ENCODE measurements around the gene LBR.
"Not testable (repeated sequence)": the region's sequence is repeated elsewhere in the genome, so short reads cannot be mapped to it uniquely, and the experiment has no call there.

LBR gene

DNA sequence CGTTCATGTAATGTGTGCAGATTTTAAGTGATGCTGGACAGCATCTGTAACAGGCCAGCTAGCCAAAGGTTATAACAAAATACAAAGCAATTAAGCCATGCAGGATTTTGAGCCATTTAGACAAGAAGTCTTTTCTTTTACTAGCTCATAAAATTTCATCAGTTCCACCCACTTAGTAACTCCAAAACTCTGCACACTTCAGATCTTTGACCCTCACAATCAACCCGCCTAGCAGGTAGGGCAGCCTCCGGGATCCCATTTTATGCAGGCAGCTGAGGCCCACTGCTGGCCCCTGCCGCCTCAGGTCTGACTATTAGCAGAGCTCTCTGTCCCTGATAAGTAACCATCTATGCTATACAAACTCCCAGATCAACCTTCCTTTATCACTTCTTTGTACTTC, 9.2 kb downstream of the LBR start:
- DNase-seq, result no peak

GRCh38 chr1:225418059-225418458, 9.8 kb downstream of the LBR start:
- DNase-seq, result no peak

DNA sequence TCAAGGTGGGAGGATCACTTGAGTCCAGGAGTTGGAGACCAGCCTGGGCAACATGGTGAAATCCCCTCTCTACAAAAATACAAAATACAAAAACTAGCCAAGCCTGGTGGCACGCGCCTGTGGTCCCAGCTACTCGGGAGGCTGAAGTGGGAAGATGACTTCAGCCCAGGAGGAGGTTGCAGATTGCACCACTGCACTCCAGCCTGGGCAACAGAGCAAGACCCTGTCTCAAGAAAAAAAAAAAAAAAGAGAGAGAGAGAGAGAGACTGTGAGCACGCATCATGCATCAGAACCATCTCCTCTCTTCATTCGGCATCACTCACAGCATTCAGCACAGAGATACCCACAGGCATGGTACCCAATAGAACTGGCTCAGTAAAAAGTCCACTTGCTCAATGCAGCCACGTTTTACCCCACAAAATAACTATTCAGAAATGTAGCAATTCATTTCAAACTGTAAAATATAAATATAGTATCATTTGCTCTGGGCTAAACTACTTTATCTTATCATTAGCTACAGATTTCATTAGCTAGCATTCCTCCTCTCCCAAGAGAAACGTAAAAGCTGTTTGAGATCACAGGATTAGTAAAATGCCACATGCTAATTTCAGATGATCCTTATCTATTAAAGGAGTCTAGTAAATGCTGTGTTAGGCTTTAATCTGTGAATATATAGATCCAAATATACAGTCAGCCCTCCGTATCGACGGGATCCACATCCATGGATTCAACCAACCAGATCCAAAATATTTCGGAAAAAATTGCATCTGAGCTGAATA, 11.7 kb downstream of the LBR start:
- no peak for DNase-seq

DNA sequence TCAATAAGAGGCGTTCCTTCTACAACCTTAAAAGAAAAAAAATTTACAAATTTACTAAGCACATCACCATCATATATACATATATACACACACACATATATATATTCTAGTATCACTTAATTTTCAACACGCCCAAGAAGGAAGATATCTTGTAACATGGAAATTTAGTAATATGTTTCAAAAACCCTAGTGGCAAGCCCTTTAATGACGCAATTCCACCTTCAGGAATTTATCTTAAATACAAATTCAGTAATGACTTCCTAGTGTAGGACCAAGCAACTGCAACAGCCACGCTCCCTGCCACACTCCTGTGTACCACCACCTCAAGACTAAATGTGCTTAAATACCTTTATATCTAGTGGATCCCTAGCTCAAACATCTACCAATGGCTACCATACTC, 12.5 kb downstream of the LBR start:
- no peak for DNase-seq

DNA sequence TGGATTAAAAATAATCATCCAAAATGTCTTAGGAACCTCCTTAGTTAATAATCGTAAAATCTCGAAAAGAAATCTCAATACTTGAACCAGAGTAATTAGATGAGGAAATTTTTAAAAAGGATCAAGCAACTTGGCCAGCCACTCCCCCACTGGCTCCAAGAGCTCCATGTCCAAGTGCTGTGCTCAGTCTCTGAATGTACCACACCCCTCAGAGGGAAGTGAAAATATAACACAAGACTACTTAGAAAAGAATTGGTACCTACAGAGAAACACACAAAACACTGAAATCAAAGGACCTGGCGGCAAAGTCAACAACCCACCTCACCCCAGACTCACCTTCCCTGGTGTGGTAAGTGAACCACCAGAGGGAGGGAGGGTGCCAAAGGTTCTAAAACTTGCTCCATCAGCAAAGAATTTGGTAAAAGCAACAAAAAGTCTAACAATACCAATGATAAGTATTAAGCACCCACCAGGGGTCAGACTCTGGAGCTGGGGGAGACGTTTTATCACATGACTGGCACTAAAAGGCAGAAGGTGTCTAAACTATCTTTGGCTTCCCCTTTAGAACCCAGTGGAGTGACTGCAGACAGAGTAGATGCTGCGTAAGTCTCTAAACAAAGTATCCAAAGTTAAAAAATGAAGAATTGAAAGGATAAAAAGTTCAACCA, 14.0 kb downstream of the LBR start:
- no peak for DNase-seq

DNA sequence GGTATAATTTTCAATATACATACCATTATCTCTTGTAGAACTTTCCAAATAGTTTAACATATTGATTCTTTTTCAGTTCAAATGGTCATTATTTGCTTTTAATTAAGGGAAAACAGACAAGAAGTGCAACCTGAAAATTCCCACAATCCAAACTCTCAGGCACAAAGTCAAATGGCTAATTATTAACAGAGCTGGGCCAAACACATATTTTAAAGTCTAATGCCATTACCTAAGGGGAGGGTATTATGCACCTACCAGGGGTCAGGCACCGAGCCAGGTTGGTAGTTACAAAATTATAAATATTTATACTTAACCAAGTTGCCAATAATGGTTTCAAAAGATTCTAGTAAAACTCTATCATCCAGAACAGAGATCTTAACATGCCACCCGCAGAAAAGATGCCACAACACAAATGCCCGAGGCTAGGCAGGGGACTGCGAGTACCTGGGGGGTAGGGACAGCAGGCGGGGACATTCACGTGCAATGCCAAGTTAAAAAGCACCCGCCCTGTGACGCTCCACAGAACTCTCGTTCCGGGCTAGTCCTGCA, 15.0 kb downstream of the LBR start:
- no peak for DNase-seq

DNA sequence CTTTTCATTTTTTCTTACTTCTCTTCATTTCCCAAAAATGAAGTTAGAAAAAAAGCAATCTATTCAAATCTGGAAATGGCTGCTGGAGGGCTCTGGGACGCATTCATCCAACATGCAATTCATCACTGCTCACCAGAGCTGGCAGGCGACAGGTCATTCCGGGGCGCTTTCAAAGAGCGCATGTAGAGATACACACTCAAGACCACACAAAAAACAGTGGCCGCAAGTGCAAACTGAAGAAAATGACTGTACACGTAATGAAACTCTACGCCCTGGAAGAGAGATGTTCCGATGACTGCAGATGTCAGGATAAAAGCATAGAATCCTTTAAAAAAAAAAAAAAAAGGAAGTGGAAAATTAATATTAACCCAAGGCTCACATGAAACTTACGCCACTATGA, 15.5 kb downstream of the LBR start:
- DNase-seq, result no peak

GRCh38 chr1:225410036-225410435, 17.8 kb downstream of the LBR start:
- no peak for DNase-seq

DNA sequence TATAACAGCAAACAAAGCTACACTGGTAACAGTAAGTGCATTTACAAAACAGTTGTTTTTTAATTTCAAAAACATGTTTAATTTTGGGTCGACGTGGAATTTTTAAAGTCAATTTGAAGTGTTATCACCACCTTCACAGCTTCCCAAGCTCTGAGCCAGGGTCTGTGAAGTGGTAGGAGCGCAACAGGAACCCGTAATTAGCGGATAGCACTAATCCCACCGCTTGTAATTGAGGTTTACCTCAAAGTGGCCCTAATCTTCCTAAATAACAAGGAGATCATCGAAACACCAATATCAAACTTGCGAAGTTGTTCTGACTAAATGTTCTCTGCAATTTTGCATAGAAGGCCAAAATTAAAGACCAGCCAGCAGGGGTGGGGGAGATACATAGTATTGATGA, 18.8 kb downstream of the LBR start:
- no peak for DNase-seq

DNA sequence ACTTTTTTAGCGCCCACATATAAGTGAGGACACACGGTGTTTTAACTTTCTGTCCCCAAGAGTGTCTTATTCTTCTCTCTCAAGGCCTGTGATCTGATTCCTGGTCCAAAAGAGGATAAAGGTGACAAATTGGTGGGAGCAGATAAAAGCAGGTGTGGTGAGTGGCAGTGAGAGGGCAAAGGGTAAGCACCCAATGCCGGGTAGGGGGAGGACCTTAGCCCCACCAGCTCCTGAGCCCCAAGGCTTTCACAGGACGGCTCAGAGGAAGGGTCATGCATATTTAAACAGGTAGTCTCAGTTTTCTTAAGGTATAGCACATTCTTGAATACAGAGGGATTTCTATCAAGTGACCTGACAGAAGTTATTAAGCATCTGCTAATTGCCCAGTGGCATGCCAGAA, 19.6 kb downstream of the LBR start:
- DNase-seq, result no peak

DNA sequence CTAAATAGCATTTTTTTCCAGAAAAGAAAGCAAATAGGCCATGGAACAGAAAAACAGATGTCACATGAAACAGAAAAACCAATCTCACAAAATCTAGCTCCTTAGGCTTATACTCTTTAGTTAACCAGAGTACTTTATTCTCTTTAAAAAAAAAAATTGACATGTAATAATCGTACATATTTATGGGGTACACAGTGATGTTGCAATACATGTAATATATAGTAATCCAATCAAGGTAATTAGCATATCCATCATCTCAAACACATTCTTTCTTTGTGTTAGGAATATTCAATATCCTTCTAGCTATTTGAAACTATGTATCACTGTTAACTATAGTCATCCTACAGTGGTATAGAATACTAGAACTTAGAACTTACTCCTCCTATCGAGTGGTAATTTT, 20.1 kb downstream of the LBR start:
- DNase-seq, result no peak

DNA sequence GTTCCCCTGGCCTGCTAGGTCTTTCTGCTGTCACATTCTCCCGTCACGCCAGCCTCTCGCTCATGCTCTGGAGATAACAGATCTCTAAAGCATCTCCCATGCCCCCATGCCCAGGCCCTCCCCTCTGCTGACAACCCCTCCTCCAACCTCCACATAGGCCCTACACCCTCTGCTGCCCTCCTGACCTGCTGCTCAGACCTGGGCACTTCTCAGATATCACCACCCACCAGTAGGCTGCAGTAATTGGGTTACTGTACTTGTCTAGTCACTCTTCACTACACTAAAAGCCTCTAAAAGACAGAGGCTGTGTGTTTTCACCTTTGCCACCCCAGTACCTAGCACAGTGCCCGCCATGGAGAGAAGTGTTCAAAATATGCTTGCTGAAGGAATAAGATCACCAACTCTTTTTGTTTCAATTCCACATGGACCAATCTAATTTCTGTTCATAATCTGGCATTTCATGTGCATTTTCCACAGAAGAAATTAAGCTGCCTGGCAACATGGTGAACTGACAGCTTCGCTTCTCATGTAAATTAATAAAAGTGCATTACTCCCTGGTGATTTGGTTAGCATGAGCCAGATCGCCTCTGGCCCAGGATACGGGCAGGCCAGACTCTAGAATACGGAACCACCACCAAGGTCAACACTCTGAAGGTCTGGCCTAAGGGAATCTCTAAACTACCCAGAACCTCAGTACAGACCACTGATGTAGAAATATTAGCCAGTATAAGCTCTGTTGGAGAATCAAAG, 20.7 kb downstream of the LBR start:
- no peak for DNase-seq

- DNase-seq, result no peak
Observed at GRCh38 chr1:225400968-225401367, 26.9 kb downstream of the LBR start.

- no peak for DNase-seq
Observed at GRCh38 chr1:225396357-225396756, 31.5 kb downstream of the LBR start.

DNA sequence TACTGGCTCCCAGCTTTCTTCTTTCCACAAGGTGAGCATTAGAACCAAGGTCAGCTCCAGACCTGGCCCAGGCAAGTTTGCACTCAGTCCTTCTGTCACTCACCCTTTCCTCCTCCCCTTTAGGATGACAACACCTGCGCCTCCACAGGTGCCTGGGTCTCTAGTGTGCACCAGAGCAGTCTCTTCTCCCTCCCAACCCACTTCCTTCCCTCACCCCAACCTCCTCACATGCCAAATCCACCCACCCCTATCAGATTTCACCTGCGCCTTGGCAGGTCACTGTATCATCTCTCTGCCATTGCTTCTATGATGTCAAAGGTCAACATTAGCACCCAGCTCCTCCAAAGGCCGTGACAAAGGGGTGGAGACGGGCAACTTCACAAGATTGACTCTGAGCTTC, 38.0 kb downstream of the LBR start:
- no peak for DNase-seq

DNA sequence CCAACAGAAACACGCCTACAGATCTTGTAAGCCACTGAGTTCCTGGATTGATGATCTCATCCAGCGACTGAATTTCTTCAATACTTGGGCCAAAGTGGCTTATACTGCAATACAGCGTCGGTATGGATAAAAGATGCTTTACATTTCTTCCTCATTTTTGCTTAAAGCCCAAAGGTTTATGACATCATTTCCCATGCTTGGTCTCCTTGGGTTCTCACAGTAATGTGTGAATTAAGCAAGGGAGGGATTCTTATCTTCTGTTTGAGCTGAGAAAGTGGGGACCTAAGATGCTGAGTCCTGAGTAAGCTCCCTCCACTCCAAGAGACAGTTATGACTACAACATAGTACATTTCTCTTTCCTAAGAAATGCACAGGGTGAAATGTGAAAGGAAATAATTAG, 39.5 kb downstream of the LBR start:
- DNase-seq, result no peak

GRCh38 chr1:225386860-225387259, 41.0 kb downstream of the LBR start:
- not testable (repeated sequence) for DNase-seq

DNA sequence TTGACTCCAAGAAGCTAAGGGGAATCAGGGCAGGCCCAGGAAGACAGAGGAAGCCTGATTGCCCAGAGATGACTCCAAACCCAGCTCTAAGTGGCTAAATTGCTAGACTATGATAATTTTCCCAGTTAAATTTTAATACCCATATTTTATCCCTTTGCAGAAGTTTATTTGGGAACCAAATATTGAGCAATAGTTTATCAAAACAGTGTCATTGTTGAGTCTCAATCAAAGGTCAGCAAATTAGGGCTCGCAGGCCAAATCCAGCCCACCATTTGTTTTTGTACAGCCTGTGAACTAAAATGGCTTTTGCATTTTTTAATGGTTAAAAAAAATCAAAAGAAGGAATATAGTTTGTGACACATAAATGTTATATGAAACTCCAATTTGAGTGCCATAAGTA, 47.1 kb downstream of the LBR start:
- no peak for DNase-seq

DNA sequence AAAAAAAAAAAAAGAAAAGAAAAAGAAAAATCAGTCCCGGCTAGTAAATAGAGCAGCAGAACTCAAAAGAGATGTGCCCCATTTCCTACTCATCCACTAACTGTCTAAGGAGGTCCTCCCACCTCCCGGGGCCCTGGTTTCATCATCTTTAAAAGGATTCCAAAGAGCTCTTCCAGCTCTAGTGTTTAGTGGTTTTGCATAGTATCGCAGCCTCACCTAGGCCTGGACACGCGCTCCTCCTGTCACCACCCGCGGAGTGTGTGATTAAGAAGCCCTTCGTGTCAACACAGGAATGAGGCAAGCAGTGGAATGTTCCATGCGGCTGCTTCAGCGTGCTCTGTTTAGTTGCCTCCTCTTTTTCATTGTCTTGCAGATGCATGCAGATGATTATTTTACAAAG, 49.0 kb downstream of the LBR start:
- no peak for DNase-seq

- DNase-seq, result no peak
Observed at GRCh38 chr1:225374996-225375395, 52.8 kb downstream of the LBR start.

DNA sequence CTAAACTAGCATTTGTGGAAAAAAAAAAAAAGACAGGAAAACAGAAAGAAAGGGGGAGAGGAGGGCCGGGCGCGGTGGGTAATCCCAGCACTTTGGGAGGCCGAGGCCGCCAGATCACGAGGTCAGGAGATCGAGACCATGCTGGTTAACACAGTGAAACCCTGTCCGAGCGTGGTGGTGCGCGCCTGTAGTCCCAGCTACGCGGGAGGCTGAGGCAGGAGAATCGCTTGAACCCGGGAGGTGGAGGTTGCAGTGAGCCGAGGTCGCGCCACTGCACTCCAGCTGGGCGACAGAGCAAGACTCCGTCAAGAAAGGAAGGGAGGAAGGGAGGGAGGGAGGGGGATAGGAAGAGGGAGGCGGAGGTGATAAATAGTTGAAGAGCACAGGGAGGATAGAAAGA, 54.7 kb downstream of the LBR start:
- DNase-seq, result no peak

GRCh38 chr1:225371366-225372010, 56.4 kb downstream of the LBR start:
- no peak for DNase-seq

DNA sequence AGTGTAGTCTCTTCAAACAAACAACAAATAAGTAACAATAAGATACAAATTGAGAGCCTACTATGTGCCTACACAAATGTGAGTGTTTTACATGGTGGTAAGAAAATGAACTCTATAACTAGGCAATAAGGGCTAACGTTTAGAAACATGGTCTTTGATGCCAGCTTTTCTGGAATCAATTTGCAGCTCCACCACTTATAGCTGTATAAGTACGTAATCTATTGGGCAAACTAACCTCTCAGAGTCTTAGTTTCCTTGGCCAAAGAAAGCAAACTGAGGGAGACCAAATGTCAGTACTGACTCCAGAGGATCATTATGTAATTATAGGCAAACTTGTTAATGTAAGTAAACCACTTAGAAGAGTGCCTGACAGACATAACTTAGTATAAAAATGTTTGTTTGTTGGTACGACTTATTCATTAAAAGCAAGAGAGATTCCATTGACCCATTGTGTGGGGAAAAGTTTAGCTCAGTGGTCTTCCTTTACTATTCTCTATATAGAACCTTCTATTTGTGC, 59.7 kb downstream of the LBR start:
- DNase-seq, result no peak

All from central memory CD4-positive, alpha-beta T cell (primary cell).